GM19043 (cell line): ENCODE measurements around the gene FAM117A.
"Not testable (repeated sequence)": the region's sequence is repeated elsewhere in the genome, so short reads cannot be mapped to it uniquely, and the experiment has no call there.

Experiments
- ATAC-seq: cut with Tn5 transposase; IDR thresholded peaks from one replicate; pipeline ENCODE4 v1.9.1; 2021; ENCODE audit warnings: low read depth; ENCODE audit not compliant: unreplicated experiment

FAM117A gene

GRCh38 chr17:49741692-49742076, 22.2 kb downstream of the FAM117A start:
- no peak for ATAC-seq

- ATAC-seq, result no peak
These were observed 22.8 kb downstream of the FAM117A start for GRCh38 chr17:49741009-49741691.

DNA sequence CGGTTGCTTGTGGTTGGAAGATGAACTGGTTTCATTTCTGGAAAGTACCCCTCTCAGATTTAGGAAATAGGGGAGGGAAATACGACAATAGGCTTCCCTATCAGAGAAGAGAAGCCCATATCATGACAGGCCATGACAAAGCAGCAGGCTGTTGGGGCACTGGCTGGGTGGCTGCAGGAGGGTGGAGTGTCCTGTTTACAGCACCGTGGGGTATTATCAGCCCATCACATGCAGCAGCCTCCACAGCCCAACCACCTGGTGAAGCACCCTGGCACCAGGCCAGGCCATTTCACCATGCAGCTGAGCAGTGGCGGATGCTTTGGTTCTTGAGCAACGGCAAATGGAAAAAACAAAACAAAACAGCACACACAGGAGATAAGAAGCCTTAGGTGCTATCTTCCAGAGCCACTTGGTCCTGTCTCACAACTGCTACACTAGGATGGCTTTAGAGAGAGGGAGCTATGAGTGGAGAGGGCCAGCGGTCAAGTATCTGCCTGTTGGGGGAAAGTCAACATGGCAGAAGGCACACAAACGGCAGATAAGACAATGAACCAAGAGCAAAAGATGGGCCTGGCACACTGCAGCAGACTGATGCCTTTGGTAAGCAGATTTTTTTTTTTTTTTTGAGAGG, 24.2 kb downstream of the FAM117A start:
- no peak for ATAC-seq

GRCh38 chr17:49738456-49739163, 25.3 kb downstream of the FAM117A start:
- ATAC-seq, result no peak

GRCh38 chr17:49734515-49735490, 29.1 kb downstream of the FAM117A start:
- no peak for ATAC-seq

GRCh38 chr17:49731435-49731831, 32.5 kb downstream of the FAM117A start:
- no peak for ATAC-seq

GRCh38 chr17:49730785-49731434, 33.0 kb downstream of the FAM117A start:
- no peak for ATAC-seq

GRCh38 chr17:49730078-49730784, 33.7 kb downstream of the FAM117A start:
- no peak for ATAC-seq

- no peak for ATAC-seq
These were observed 34.9 kb downstream of the FAM117A start for GRCh38 chr17:49729069-49729468.

- no peak for ATAC-seq
These were observed 35.5 kb downstream of the FAM117A start for GRCh38 chr17:49728425-49728824.

DNA sequence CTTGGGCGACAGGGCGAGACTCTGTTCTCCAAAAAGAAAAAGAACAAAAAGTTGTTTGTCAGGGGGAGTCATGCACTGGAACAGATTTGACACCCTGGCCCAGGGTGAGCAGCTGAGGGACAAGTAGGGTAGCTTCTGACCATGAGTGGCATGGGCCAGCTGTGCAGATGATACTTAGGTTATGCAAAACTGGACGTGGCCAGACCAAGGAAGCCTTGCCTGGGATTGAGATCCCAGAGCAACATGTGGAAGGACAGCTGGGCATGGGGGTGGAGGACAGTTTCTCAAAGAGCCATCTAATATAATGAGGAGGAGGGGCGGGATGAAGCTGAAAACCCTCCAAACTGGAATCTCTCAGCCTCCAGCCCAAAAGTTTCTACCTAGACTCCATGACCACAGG, 36.6 kb downstream of the FAM117A start:
- no peak for ATAC-seq

DNA sequence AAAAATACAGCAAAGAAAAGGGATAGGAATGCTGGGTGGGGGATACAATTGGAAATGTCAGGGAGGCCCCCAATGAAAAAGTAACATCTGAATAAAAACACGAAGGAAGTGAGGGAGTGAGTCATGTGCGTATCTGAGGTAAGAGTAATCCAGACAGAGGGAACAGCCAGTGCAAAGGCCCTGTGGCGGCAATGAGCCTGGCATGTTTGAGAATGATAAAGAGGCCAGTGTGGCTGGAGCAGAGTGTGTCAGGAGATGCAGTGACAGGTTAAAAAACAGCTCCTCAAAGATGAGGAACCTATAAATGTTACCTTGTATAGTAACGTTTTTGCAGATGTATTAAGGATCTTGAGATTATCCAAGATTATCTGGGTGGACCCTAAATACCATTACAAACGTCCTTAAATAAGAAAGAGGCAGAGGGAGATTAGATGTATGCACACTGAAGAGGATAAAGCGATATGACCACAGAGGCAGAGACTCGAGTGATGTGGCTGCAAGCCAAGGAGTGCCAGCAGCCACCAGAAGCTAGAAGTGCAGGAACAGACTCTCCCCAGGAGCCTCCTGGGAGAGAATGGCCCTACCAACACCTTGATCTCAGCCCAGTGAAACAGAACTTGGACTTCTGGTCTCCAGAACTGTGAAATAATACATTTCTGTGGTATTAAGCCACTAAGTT, 38.3 kb downstream of the FAM117A start:
- no peak for ATAC-seq

GRCh38 chr17:49724552-49724951, 39.4 kb downstream of the FAM117A start:
- ATAC-seq, result not testable (repeated sequence)

- no peak for ATAC-seq
These were observed 40.5 kb downstream of the FAM117A start for GRCh38 chr17:49723423-49723822.

DNA sequence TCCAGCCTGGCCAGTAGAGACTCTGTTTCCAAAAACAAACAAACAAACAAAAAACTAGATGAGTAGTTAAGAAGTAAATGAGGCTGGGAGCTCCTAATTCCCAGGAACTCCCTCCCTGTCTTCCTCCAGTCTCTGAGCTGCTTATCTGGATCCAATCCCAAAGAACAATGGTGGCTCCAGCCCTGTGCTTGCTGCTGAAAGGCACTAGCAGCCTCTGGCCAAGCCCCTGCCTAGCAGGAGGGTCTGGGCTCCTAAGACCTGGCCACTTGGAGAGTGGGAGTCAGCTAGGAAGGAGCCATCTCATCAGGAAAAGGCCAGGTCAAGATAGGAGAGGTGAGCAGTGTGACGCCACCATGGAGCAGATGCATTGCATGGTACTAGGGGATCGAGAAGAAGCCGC, 41.9 kb downstream of the FAM117A start:
- ATAC-seq, result no peak

GRCh38 chr17:49717371-49717861, 46.5 kb downstream of the FAM117A start:
- no peak for ATAC-seq

DNA sequence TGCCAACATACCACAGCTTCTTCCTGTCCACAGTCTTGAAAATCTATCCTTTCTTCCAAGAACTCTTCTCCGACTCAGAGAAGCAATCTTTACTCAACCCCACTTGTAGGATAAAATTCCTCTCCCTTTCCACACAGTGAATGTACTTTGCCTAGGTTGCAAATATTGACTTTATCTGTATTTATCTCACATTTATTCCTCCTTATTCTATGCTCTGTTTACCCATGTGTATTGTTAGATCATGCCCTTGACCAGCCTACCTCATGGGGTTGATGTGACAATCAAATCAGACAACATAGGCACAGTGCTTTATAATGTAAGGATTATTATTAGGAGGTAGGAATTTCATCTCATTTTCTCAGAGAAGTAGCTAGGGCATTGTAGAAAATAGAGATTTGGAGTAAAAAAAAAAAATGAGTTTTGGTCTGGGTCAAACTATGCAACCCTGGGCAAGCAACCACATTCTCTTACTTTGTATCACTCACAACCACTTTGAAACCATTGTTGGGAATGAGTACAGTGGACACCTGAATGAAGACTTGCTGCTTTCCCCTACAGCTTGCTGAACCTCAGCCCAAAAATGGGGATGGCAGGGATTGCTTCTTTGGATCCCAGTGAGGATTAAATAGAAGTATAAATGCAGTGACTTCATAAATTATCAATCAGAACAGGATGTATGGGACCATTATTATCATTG, 47.1 kb downstream of the FAM117A start:
- no peak for ATAC-seq

DNA sequence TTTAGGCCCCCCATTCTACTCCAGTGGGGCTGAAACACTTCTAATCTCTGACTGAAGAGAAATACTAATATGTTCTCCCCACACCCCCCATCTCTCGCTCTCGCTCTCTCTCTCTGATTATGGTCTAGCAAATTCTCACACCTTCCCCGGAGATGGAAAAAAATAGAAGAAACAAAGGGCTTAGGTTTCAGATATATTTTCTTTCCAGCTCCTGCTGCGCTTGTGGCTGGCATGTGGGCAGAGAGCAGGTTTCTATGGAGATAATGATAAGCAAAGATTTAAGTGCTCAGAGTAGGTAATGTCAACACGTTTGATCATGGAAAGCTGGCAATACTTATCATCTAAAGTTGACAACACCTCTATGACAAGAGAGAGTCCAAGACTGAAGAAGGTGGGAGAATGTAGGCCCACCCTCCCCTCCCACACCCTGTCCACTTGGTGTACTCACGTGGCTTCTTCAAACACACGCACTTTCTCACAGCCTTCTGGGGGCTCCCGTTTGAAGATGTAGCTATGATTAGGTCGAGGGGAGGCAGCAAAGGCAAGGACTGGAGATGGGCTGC, 48.1 kb downstream of the FAM117A start:
- ATAC-seq, result no peak
